Measurements from ENCODE around the gene CEACAM19. TPM values are rescaled to one million over a fixed set of nuclear protein-coding genes. Genes with fewer than 3 reads are reported as not detected.

The CEACAM19 gene
- total and polyA plus RNA-seq, 2 of the 13 experiments (the other 11 are each of a cell fraction or from before 2014, with no cell fraction given), result 1.3 to 4.0 TPM

GRCh38 chr19:44643605-44644401 lies 27.5 kb upstream of the CEACAM19 start, which contains the start of gene PVR (continued):
- TF ChIP-seq ZBTB21 (CRISPR knock-in tag; IDR thresholded peaks at IDR 0.05) (no peak), ATM (IDR thresholded peaks at IDR 0.05; ENCODE audit: borderline replicate concordance) (no peak), TBL1XR1 (IDR thresholded peaks at IDR 0.05; ENCODE audit: borderline replicate concordance, low read length, partially characterized antibody) (no peak), KLF13 (CRISPR knock-in tag; IDR thresholded peaks at IDR 0.05) (no peak), BATF2 (CRISPR knock-in tag; IDR thresholded peaks at IDR 0.05) (no peak), ZIK1 (CRISPR knock-in tag; IDR thresholded peaks at IDR 0.05; ENCODE audit: borderline replicate concordance, low read depth) (no peak), ZBTB44 (CRISPR knock-in tag; IDR thresholded peaks at IDR 0.05) (no peak), SP4 (CRISPR knock-in tag; IDR thresholded peaks at IDR 0.05) (0 out of 2 replicates have a peak, but pooled peaks have one; percentile 17), ZNF446 (CRISPR knock-in tag; IDR thresholded peaks at IDR 0.05) (0 out of 2 replicates have a peak, but pooled peaks have one; percentile 31), ATF4 (CRISPR knock-in tag; IDR thresholded peaks at IDR 0.05) (no peak), ZNF746 (CRISPR knock-in tag; IDR thresholded peaks at IDR 0.05) (no peak), BCL3 (CRISPR knock-in tag; IDR thresholded peaks at IDR 0.05) (0 out of 2 replicates have a peak, but pooled peaks have one; percentile 62), ZSCAN29 (CRISPR knock-in tag; conservative IDR thresholded peaks at IDR 0.05) (0 out of 2 replicates have a peak, but pooled peaks have one; percentile 33), TARDBP (CRISPR knock-in tag; IDR thresholded peaks at IDR 0.05) (no peak), PTBP1 (IDR thresholded peaks at IDR 0.05; ENCODE audit: low read depth, low read length, poor library complexity, severe bottlenecking) (peak; percentile 11), ZNF891 (CRISPR knock-in tag; IDR thresholded peaks at IDR 0.05) (peak; percentile 46; the same call in 1 of the 2 replicates), ZNF225 (CRISPR knock-in tag; IDR thresholded peaks at IDR 0.05) (no peak), YEATS4 (CRISPR knock-in tag; IDR thresholded peaks at IDR 0.05; ENCODE audit: borderline replicate concordance) (0 out of 2 replicates have a peak, but pooled peaks have one; percentile 72), HDAC2 (CRISPR knock-in tag; IDR thresholded peaks at IDR 0.05) (0 out of 2 replicates have a peak, but pooled peaks have one; percentile 14), ZNF460 (CRISPR knock-in tag; IDR thresholded peaks at IDR 0.05; ENCODE audit: borderline replicate concordance) (no peak), HOXA5 (CRISPR knock-in tag; IDR thresholded peaks at IDR 0.05) (peak; percentile 54; the same call in 1 of the 2 replicates)
- TF ChIP-seq, protein P1, sequence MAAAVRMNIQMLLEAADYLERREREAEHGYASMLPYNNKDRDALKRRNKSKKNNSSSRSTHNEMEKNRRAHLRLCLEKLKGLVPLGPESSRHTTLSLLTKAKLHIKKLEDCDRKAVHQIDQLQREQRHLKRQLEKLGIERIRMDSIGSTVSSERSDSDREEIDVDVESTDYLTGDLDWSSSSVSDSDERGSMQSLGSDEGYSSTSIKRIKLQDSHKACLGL (CRISPR knock-in tag; IDR thresholded peaks at IDR 0.05), result peak; percentile 77; the same call in 1 of the 2 replicates
